Renal cortex interstitium (tissue), 11 donors: ENCODE results near the gene BCO1. TPM values are rescaled to one million over a fixed set of nuclear protein-coding genes. Genes with fewer than 3 reads are reported as not detected.

Source experiments
- DNase-seq, 11 donors: peaks; one replicate each; pipeline ENCODE4 v3.0.0-alpha.2; 2013; ENCODE audit warnings: low read depth in 9 of 11, low spot score in 4 of 11; ENCODE audit errors: extremely low read depth in 1 of 11
- polyA plus RNA-seq, 3 donors: library from polyadenylated mRNA; unstranded; fragments of 120-200 nt; gene quantifications; one replicate each; pipeline ENCODE4 v1.2.1, GENCODE V29; 2013; ENCODE audit not compliant: insufficient read length in 3 of 3

The BCO1 gene
- polyA plus RNA-seq, 3 donors: 2.3 to 3.0 (median 2.4) TPM

- peak in 2 of 11 donors; percentile 15 to 24 for DNase-seq
These were observed 27.4 kb downstream of the BCO1 start for GRCh38 chr16:81265658-81266451.

- no peak for DNase-seq
These were observed 28.2 kb downstream of the BCO1 start for GRCh38 chr16:81266680-81267095.

- DNase-seq: no peak
These were observed 30.0 kb downstream of the BCO1 start for GRCh38 chr16:81268509-81268908.

- DNase-seq: no peak
These were observed 34.9 kb downstream of the BCO1 start for GRCh38 chr16:81273223-81273950.

GRCh38 chr16:81275064-81275532 is 36.6 kb downstream of the BCO1 start:
- no peak for DNase-seq

GRCh38 chr16:81275795-81276194 is 37.3 kb downstream of the BCO1 start:
- DNase-seq: no peak

GRCh38 chr16:81276323-81276722 is 37.8 kb downstream of the BCO1 start:
- DNase-seq: no peak

- DNase-seq: peak in 1 of 11 donors; percentile 31
These were observed 39.1 kb downstream of the BCO1 start for GRCh38 chr16:81277541-81278080.

GRCh38 chr16:81278526-81278925 is 40.0 kb downstream of the BCO1 start:
- DNase-seq: no peak

GRCh38 chr16:81279392-81279791 is 40.9 kb downstream of the BCO1 start:
- DNase-seq: no peak

- DNase-seq: no peak
These were observed 41.9 kb downstream of the BCO1 start for GRCh38 chr16:81280393-81280792.

GRCh38 chr16:81283044-81283443 is 44.6 kb downstream of the BCO1 start:
- no peak for DNase-seq

GRCh38 chr16:81284995-81285600 is 46.6 kb downstream of the BCO1 start:
- no peak for DNase-seq

- no peak for DNase-seq
These were observed 47.7 kb downstream of the BCO1 start for GRCh38 chr16:81286190-81286589.

- DNase-seq: no peak
These were observed 52.6 kb downstream of the BCO1 start for GRCh38 chr16:81291117-81291516.

- no peak for DNase-seq
These were observed 54.4 kb downstream of the BCO1 start for GRCh38 chr16:81292936-81293335.

- no peak for DNase-seq
These were observed 55.7 kb downstream of the BCO1 start for GRCh38 chr16:81293909-81294802.

GRCh38 chr16:81296631-81297030 is 58.1 kb downstream of the BCO1 start:
- no peak for DNase-seq

GRCh38 chr16:81307770-81308169 is 69.3 kb downstream of the BCO1 start:
- no peak for DNase-seq
